GM21526 (cell line): Measurements from ENCODE around the gene CSNK1G3.
A peak's percentile ranks its signal among the peaks of the same experiment; 100 is the strongest.

Experiments
- ATAC-seq: cut with Tn5 transposase; IDR thresholded peaks from one replicate; pipeline ENCODE4 v1.9.1; 2021; ENCODE audit warnings: moderate library complexity; ENCODE audit not compliant: unreplicated experiment, low FRiP score

CSNK1G3 gene

DNA sequence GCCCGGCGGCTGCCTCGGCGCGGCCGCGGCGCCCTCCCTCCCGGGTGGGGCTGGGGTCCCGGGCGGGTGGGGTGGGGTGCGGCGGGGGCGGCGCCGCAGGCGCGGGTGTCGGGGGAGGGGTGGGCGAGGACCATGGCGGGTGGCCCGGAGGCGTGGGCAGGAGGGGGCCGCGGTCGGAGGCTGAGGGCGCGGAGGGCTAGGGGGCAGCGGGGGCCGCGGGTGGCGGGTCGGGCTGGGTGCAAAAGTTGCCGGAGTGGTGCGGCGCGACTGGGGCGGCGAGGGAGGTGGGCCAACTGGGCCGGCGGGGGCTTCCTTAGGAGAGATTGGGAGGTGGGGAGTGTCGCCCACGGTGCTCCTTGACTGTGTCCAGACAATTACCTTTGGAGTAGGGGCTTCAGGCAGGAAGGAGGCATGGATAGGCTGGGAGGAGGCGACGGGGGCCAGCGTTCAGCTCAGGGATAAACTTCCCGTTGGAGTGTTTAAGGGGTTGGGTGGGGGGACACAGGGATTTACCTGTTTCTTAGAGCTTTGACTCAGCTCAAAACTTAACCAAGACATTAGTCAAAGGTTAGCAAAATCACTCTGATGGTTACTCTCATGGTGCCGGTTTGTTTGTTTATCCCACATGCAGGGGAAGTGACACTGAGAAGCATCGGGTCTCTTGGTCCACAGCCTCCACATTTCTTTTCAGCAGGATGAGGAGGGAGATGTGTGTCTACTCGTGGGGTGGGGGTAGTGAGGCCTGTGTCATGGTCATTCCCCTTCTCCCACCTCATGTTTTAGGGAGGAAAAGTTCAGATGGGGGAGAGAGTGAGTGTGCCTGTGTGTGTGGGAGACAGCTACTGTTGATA lies 859 bp downstream of the CSNK1G3 start:
- no peak for ATAC-seq

DNA sequence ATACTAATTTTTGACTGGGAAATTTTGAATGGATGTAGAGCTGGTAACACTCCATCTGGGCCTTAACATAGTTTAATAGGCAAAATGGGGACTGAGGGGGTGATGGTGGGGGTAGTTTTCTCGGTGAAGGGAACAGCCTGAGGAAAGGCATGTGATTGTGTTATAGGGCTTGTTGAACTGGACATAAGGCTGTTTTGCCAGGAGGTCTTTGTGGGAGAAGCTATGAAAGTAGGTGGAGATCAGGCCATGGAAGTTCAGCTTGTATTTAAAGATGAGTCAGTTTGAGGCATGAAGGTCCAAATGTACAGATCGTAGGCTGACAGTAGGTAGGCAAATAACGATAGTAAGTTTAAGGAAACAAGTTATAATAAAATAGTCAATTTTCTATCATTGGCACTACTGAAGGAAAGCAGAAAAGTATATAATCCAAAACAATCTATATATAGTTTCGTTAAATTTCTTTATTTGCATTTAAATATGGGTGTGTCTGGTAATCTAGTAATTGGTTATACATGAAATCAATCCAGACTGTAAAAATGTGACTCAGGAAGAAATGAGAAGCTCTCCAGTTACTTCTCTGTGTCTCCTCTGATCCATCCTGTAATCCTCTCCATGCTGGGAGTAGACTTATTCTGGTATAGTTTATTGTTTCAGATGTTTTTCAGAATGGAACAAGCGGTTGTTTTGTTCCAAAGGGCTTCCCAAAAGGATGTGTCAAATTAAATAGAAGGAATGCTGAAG lies 2.8 kb downstream of the CSNK1G3 start:
- no peak for ATAC-seq

DNA sequence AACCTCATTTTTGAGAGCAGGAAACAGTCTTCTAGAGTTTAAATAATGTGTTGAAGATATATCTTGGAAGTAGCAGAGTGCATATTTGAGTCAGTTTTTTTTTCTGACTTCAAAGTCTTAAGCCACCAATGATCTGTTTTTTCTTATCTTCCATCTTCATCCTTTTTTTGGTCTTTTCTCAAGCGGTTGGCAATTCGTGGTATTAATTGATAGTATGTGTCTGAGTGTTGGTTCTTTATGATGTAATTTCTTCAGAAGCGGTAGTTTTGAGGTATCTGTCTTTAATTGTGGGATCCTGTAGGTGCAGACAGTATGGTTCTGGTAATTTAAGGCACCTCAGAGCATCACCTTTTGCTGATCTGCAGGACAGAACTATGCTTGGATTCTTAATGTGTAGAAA lies 3.9 kb downstream of the CSNK1G3 start:
- no peak for ATAC-seq

DNA sequence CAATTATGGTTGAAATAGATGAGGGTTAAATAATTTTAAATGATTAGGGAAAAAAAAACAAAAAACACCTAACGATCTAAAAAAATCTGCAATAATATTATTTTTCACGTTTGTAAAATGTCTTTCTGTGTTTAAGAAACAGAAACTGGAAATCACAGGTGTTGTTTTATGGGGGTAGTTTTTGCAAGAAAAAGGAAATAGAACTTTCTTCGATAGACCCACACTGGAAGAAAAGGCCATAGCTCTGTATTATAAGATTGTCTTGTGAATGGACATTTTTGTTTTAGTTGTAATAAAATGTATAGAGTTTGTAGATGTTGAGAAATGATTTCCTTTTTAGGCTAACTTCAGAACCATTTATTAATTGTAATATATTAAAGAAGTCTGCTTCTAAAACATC lies 5.5 kb downstream of the CSNK1G3 start:
- no peak for ATAC-seq

DNA sequence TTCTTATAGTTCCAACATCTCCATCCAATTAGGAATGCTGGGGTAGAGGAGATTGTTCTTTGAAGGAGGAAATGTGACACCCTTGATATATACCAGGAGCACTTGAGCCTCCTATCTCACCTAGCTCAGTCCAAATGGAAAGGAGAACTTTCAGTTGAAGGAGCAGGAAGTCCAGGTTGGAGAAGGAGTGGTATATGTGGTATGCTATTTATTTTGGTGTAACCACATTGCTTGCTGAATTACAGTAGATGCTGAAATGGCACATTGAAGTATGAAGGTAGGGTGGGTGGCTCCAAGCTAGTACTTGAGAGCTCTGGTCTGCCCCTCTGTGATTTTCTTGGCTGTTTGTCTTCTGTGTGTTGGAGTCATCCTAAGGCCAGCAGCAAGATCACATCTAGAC lies 6.1 kb downstream of the CSNK1G3 start:
- no peak for ATAC-seq

DNA sequence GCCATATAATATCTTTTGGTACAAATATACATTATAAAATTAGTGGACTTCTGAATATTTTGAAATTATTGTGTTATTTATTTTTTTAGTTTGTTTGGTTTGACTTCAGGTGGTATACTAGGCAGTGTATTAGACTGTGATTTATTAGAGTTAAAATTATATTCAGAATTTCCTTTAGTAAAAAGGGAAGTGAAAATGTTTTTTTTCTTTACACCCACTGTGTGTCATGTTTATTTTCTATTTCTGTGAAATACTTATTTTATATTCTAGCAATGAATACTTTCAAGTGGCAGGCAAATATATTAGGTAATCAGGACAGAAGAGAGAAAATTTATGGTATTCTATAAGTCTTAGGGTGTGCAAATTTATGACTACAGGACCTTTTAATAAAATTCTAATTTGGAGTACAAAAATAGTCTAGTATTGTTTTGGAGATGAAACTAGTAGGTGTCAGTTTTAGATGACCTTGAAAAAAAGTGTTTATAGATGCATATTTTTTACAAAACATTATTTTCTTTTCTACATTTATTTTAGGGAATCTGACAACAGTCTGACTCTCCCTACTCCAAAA lies 8.8 kb downstream of the CSNK1G3 start:
- peak; percentile 75 for ATAC-seq

DNA sequence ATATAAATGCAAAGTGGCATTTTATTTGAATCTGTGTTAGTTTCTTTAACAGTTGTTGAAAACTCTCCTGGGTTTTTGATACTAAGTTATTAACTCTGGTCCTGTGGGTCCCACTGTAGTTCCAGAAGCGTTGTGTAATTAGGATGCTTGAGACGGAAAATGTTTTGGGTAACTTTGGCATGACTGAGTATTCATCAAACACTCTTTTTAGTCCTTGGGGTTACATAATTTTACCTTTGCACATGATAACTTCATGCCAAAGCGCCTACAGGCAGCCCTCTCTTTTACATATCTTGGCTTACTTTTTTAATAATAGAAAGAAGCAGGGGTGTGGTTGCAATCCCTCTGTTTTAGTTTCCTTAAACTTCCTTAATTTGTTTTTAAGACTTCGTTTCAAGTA lies 12.2 kb downstream of the CSNK1G3 start:
- no peak for ATAC-seq

GRCh38 chr5:123527190-123527589 lies 15.2 kb downstream of the CSNK1G3 start:
- ATAC-seq: peak; percentile 51

GRCh38 chr5:123528065-123528464 lies 16.1 kb downstream of the CSNK1G3 start:
- no peak for ATAC-seq

- ATAC-seq: no peak
Measured at GRCh38 chr5:123528878-123529277, 16.9 kb downstream of the CSNK1G3 start.

DNA sequence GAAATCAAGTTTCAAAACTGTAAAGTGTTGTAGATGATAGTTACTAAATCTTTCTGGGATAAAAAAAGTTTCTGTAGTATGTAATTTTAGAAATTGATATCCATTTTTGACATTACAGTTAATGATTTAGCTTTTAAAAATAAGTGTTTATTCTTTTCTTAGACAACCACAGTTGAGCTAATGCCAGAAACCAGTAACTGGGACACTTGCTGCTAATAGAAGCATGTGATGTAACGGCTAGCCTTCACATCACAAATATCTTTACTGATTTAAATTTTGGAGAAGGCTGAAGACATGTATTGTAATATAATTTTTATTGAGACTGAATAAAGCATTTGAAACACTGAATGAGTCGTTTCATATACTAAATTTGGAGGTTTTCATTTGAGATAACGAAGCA lies 18.8 kb downstream of the CSNK1G3 start:
- no peak for ATAC-seq

- no peak for ATAC-seq
Measured at GRCh38 chr5:123535648-123536047, 23.7 kb downstream of the CSNK1G3 start.

GRCh38 chr5:123537256-123537655 lies 25.3 kb downstream of the CSNK1G3 start:
- ATAC-seq: no peak

DNA sequence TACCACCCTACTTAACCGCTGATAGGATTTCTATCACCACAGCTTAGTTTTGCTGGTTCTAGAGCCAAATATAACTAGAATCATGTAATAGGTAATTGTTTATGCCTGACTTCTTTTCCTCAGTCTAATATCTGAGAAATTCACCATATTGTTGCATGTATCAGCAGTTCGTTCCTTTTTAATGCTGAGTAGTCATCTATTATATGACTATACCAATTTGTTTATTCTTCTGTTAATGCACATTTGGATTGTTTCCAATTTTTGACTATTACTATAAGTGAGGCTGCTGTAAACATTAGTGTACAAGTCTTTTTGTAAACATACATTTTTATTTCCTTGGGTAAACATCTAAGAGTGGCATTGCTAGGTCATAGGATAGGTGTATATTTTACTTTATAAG lies 25.9 kb downstream of the CSNK1G3 start:
- no peak for ATAC-seq

GRCh38 chr5:123538670-123539459 lies 26.9 kb downstream of the CSNK1G3 start:
- ATAC-seq: no peak

DNA sequence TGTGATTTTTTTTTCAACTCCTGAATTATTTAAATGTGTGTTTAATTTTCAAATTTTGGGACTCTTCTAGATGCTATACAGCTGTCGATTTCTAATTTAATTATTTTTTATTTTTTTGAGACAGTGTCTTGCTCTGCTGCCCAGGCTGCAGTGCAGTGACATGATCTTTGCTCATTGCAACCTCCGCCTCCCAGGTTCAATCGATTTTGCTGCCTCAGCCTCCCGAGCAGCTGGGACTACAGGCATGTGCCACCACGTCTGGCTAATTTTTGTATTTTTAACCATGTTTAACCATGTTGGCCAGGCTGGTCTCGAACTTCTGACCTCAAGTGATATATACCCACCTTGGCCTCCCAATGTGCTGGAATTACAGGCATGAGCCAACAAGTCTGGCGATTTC lies 28.6 kb downstream of the CSNK1G3 start:
- no peak for ATAC-seq

- no peak for ATAC-seq
Measured at GRCh38 chr5:123543438-123543837, 31.5 kb downstream of the CSNK1G3 start.

GRCh38 chr5:123545506-123545905 lies 33.5 kb downstream of the CSNK1G3 start:
- ATAC-seq: no peak

DNA sequence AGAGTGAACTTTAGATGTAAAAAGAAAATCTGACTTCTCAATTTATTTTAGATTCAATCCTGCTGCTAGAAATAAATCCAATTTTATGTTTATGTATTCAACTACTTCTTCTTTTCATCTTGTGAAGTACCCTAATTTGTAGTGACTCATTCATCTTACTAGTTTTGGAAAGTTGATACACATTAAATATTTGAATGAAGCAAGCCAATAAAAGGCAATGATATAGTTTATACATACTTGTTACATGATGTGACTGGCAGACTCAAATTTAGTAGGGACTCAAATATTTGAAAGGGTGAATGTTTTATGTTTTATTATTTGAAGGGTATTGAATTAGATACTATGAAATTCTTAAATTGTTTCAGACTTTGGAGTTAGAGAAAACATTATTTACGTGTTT lies 34.7 kb downstream of the CSNK1G3 start:
- ATAC-seq: no peak

DNA sequence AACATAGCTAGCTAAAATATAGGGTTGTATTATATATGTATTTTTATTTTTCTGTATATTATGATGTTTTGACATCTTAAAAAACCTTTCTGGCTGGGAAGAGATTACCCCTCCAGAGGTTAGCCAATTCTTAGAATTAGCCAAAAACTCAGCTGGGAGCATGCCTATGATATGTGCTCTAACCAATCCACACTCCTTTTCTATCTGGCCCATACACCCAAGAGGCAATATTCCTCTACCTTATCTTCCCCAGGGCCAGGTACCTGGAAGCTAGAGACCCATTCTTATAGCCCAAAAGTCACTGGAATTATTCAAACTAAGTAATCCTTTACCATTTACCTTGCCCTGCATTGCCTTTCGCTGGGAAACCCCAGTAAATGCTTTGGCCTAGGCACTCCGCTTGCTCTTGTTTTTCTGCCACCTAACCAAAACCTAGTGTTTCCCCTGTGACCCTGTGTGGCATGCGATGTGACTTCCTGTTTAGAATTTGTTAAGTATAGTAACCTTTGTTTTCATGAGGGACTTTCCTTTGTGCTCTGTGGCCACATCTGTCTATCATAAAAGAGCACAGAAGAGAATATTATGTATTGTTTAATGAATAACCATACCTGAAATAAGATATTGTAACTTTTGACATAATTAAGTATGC lies 37.4 kb downstream of the CSNK1G3 start:
- peak; percentile 98 for ATAC-seq
